ENCODE results near the gene LYRM4.
A peak's percentile ranks its signal among the peaks of the same experiment; 100 is the strongest.

- TF ChIP-seq, protein P1, sequence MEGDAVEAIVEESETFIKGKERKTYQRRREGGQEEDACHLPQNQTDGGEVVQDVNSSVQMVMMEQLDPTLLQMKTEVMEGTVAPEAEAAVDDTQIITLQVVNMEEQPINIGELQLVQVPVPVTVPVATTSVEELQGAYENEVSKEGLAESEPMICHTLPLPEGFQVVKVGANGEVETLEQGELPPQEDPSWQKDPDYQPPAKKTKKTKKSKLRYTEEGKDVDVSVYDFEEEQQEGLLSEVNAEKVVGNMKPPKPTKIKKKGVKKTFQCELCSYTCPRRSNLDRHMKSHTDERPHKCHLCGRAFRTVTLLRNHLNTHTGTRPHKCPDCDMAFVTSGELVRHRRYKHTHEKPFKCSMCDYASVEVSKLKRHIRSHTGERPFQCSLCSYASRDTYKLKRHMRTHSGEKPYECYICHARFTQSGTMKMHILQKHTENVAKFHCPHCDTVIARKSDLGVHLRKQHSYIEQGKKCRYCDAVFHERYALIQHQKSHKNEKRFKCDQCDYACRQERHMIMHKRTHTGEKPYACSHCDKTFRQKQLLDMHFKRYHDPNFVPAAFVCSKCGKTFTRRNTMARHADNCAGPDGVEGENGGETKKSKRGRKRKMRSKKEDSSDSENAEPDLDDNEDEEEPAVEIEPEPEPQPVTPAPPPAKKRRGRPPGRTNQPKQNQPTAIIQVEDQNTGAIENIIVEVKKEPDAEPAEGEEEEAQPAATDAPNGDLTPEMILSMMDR (IDR thresholded peaks at IDR 0.05; ENCODE audit: low read length), result peak; percentile 92
- TF ChIP-seq EZH2 (IDR thresholded peaks at IDR 0.05; ENCODE audit: borderline replicate concordance, low read length), result no peak
These were observed 117.0 kb downstream of the LYRM4 start for GRCh38 chr6:5143634-5144311.

All from OCI-LY1 (cell line).